NT2/D1 (cell line): ENCODE results near the gene PLIN1.

Experiments used
- SUZ12 ChIP-seq: IDR thresholded peaks from 2 replicates; pipeline ENCODE4 v1.6.1; 2011; ENCODE audit not compliant: insufficient read length, insufficient read depth; ENCODE audit errors: extremely low read depth
- YY1 ChIP-seq: IDR thresholded peaks from 2 replicates; pipeline ENCODE4 v1.6.1; 2011; ENCODE audit not compliant: insufficient read length, insufficient read depth
- ZNF274 ChIP-seq: IDR thresholded peaks from 2 replicates; pipeline ENCODE4 v1.6.1; 2011; ENCODE audit warnings: mild to moderate bottlenecking, low read depth, low read length

DNA sequence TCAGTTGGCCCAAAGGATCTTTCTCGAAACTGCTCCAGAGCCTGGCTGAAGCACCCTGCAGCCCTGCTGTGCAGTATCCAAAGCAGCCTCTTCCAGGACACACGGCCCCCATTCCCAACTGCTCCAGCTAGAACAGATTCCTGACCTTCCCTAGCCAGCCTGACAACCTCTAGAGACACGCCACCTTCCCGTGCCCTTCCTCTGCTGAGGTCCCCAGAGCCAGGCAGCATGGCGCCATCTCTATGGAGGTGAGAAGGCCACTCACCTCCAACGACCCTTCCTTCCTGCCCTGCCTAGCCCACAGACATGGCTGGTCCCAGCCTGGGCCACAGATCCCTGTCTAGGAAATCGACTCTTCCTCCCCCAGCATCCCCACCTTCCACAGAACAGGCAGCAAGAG, 27.0 kb downstream of the PLIN1 start:
- TF ChIP-seq YY1: no peak
- no peak for TF ChIP-seq ZNF274
- TF ChIP-seq SUZ12: no peak
